Ureter (tissue), 1 donor: Measurements from ENCODE around the gene MLKL. TPM values are rescaled to one million over a fixed set of nuclear protein-coding genes. Genes with fewer than 3 reads are reported as not detected.
"Not testable (repeated sequence)": the region's sequence is repeated elsewhere in the genome, so short reads cannot be mapped to it uniquely, and the experiment has no call there.

ENCODE experiments used
- DNase-seq: peaks from one replicate; pipeline ENCODE4 v3.0.0-alpha.2; 2020; ENCODE audit warnings: low spot score
- total RNA-seq: library from RNA; stranded (reverse); gene quantifications from one replicate; pipeline ENCODE4 v1.2.4, GENCODE V29; 2023
- donor health status: DM: yes; HTN: yes; CAD: no.

Gene MLKL
- total RNA-seq, 1 donor from 2014 or later, result 26.6 TPM

GRCh38 chr16:74699666-74700065 is 996 bp downstream of the MLKL start:
- no peak for DNase-seq

DNA sequence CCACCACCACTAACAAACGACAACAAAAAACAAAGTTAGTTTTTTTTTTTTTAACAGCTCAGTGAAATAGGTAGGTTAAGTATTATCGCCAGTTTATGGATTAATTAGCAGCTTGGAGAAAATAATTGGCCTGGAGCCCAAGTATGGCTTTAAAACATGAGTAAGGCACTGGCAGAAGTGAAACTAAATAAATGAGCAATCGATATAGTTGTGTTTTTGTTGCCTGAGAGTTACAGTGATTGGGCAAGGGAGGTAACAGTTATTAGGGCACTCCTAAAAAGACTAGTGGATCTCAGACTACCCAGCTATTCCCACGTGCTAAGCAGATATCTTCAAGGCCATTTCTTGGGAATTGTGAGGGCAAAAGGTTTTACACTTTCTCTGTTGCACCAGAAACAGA is 2.4 kb downstream of the MLKL start:
- DNase-seq, result no peak

DNA sequence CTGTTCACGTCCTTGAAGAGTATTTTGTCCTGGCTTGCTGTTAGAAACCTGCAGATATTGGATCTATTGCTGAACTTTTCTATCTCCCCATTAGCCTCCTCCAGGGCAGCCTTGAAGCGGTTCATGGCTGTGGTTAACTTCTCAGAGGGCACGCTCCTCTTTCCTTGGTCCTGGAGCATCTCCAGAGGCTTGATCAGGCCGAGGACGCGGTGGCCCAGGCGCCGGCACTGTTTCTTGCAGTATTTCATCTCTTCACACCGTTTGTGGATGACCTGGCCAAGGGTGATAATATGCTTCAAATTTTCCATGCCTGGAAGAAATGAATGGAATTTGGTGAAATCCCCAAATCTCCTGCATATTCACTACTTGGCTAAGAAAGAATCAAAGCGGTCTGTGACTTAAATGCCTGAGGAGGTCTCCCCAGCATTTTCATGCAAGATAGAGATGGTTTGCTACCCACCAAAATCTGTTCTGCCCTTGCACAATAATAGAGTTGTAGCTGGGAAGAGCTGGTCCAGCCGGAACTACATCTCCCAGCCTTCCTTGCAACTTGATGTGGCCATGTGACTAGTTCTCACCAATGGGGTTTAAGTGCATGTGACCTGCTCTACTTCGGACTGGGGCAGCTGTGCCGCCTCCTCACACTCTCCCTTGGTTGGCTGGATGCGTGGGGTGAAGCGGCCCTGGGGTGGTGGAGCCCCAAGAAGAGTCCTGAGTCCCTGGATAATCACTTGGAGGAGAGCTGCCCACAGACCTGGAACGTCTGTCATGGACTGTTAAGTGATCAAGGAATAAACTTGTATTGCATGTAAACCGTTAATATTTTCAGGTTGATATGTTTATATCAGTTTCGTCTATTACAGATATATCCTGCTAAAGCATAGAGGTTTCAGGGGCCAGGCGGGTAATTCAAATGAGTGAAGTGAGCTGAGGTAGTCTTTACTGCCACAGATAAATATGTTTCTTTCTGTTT is 4.9 kb downstream of the MLKL start:
- DNase-seq, result peak; percentile 78

GRCh38 chr16:74691093-74691855 is 9.4 kb downstream of the MLKL start:
- DNase-seq, result no peak

DNA sequence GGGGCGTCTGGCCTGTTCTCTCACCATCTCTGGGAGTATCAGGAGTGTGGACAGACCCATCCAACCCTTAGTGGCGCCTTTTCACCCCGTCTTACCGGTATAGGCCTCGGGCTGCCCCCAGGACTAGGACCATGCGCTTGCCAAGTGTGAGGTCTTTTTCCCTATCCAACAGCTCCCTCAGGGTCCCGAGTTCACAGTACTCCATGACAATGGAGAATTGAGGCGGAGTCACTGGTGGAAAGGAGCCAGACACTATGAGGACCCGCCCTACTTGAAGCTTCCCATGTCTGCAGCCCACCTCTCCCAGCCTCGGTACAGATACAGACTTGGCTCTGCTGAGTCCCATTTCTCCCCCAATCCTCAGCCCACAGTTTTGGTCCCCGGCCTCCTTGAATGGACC is 18.1 kb downstream of the MLKL start:
- DNase-seq, result no peak

- DNase-seq, result no peak
Observed at GRCh38 chr16:74680681-74681080, 20.0 kb downstream of the MLKL start.

- DNase-seq, result no peak
Observed at GRCh38 chr16:74679983-74680382, 20.7 kb downstream of the MLKL start.

GRCh38 chr16:74677868-74678267 is 22.8 kb downstream of the MLKL start:
- DNase-seq, result no peak

GRCh38 chr16:74673876-74674275 is 26.8 kb downstream of the MLKL start:
- no peak for DNase-seq

- not testable (repeated sequence) for DNase-seq
Observed at GRCh38 chr16:74668877-74669276, 31.8 kb downstream of the MLKL start.

- DNase-seq, result no peak
Observed at GRCh38 chr16:74667255-74667700, 33.4 kb downstream of the MLKL start.

- DNase-seq, result peak; percentile 98
Observed at GRCh38 chr16:74666425-74667254, 34.0 kb downstream of the MLKL start, which contains the start of gene RFWD3. Gene RFWD3 (minus strand): TSS chr16:74666877. CDS start chr16:74661449, 5,428 bp downstream.

DNA sequence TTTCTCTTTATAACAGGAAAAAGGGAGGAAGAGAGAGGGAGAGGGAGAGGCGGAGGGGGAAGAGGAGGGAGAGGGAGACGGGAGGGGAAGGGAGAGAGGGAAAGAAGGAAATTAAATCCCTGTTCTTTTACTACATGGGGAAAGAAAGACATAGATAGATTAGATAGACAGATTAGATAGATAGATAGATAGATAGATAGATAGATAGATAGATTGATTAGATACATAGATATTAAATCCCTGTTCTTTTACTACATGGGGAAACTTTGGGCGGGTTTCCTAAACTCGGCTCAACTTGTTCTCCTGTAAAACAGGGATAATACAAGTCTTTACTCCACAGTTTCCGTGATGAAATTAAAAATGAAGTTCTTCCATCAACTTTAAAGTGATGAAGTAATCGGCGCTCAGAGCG is 34.6 kb downstream of the MLKL start:
- DNase-seq, result no peak

DNA sequence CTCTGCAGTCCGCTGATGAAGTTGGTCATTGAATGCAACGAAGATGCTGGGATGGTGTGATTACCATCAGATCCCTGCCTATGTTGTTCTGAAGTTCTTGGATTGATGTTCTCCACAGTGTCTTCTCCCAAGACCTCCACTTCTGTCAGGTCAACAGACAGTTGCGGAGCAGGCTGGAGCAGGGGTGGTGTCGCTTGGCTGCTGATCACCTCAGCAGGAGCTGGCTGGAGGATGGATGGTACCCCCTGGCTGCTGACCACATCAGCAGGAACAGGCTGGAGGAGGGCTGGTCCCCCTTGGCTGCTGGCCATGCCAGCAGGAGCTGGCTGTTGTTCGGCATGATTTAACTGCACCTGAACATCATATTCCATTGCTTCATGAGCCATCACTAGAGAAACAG is 39.6 kb downstream of the MLKL start:
- no peak for DNase-seq

DNA sequence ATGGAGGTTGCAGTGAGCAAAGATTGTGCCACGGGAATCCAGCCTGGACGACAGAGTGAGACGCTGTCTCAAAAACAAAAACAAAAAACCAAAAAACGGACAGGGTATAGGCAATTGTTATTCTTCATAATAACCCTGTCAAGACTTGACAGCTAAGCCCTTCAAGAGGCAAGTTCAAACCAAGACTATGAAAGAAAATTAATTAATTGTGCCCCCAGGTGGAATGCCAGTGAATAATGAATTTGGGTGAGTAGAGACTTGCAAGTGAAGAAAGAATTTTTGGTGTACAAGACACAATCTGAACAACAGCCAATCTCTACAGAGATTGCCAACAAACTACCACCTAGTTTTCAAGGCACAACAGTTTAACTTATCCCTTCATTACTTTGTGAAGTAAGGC is 40.3 kb downstream of the MLKL start:
- no peak for DNase-seq

DNA sequence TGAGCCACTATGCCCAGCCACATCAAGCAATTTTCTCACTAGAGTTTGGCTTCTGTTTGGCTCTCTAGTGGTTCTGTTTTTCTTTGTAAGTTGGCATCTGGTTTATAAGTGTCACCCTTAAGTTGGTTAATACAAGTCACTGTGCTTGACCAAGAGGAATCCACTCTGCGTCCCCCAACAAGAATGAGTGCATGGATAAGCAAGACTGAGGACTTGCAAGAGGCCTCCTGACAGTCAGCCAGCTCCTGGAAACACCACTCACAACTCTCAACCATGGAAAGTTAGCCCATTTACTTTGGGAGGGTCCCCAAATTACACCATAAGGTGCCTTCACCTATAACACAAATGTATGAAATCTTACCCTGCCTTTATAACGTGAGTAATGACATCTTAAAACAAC is 41.6 kb downstream of the MLKL start:
- DNase-seq, result no peak

DNA sequence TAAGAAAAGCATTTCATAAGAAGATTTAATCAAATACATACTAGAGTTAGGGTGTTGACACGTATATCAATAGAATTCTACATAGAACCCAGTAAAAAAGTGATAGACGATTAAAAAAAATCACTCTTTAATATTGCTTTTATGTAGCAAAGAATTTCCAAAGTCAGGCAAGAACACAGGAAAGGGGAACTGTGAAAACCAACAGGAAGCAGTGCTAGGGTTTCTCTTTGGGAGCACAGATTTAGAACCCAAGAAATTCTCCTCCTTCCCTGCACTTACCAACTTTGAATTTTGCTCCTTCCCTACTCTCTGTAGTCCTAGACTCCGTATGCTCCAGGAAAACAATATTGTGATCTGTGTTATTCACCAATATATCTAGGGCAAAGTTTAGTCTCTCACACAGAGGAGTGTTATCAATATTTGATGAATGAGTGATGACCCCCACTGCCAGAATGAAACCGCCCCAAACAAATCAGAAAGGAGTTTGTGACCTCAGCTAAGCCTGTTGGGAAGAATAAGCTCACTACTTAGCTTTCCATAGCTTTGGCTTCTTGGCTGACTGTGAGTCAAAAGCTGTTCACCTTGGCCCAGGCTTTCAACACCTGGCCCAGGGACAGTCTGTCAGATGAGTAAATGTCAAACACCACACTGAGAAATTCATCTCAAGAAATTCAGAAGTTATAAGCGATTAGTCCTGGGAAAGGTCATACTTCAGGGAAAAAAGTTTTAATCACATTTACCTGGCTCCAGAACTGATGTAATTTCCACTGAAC is 42.6 kb downstream of the MLKL start:
- no peak for DNase-seq

DNA sequence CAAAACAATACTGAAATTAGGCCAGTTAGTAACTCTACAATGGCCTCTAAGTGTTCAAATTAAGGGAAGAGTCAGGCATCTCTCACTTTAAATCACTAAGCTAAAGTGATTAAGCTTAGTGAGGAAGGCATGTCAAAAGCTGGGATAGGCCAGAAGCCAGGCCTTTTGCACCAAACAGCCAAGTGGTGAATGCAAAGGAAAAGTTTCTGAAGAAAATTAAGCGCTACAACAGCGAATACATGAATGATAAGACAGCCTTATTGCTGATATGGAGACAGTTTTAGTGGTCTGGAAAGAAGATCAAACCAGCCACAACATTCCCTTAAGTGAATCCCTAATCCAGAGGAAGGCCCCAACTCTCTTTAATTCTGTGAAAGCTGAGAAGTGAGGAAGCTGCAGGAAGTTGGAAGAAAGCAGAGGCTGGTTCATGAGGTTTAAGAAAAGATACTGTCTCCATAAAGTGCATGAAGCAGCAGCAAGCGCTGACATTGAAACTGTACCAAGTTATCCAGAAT is 46.1 kb downstream of the MLKL start:
- no peak for DNase-seq

DNA sequence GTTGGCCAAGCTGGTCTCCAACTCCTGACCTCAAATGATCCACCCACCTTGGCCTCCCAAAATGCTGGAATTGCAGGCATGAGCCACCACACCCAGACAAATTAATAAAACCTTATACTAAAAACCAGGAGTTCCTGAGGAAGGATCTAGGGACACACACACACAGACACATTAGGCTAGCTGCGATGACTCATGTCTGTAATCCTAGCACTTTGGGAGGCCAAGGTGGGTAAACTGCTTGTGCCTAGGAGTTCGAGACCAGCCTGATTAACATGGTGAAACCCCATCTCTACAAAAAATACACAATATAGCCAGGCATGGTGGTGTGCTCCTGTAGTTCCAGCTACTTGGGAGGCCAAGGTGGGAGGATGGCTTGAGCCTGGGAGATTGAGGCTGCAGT is 47.8 kb downstream of the MLKL start:
- not testable (repeated sequence) for DNase-seq

DNA sequence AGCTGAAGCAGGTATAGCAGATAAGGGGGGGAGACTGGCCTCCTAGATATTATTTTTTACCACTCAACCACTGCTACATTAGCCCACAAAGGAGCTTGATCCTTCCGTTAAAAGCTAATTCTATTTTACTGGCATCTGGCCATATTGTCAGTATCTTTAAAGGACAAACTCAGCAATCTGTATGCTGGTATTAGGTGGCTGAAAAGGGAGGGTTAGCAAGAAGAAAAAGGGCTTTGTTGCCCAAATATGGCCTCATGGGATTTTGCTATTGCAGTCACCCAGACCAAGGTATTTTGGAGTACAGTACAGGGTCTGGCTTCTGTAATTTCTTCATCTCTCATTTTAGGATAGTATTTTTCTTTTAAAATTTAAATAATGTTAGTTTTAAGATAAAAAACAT is 48.4 kb downstream of the MLKL start:
- DNase-seq, result no peak

DNA sequence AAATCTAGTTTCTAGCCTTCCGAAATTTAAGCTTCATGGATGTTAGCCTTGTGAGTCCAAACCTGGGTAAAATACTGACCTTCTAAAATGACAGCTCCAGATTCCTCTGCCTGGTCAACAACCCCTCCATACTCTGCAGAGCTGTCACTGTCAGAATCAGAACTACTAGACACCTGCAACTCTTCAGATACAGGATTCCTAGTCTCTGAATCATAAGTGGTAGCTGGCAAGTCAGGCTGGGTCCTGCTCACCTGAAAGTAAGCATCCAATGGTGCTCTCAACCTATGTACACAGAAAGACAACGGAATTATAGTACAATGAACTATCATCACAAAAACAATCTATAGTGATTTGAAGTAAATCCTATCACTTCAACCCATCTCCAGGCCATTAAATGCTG is 48.8 kb downstream of the MLKL start:
- no peak for DNase-seq
